Esophagus muscularis mucosa (tissue), 4 donors: ENCODE results near the gene DPP7. TPM values are rescaled to one million over a fixed set of nuclear protein-coding genes. Genes with fewer than 3 reads are reported as not detected.

Experiments
- DNase-seq: peaks from one replicate; pipeline ENCODE4 v3.0.0-alpha.2; 2017; ENCODE audit errors: extremely low spot score
- H3K27ac ChIP-seq, 4 donors: fragments of 200-600 bp; sonication (generic); replicated peaks in 1 of 4; 1 replicate in 3 of 4; 2 replicates in 1 of 4; pipeline ENCODE4 v1.5.1; 2016 to 2019; ENCODE audit warnings: mild to moderate bottlenecking in 1 of 4
- H3K27me3 ChIP-seq, 4 donors: fragments of 200-600 bp; sonication (generic); one replicate each; pipeline versions ENCODE4 v1.5.1 to v1.6.0; 2016 to 2019
- H3K36me3 ChIP-seq, 4 donors: fragments of 200-600 bp; sonication (generic); one replicate each; pipeline ENCODE4 v1.5.1; 2016 to 2019
- H3K4me1 ChIP-seq, 4 donors: fragments of 200-600 bp; sonication (generic); one replicate each; pipeline ENCODE4 v1.5.1; 2016 to 2019
- H3K4me3 ChIP-seq, 4 donors: fragments of 200-600 bp; sonication (generic); 1 replicate in 2 of 4; 2 replicates in 2 of 4; pipeline ENCODE4 v1.5.1; 2016 to 2019; ENCODE audit warnings: mild to moderate bottlenecking in 4 of 4, moderate library complexity in 1 of 4
- H3K9me3 ChIP-seq, 4 donors: fragments of 200-600 bp; sonication (generic); 1 replicate in 3 of 4; 2 replicates in 1 of 4; pipeline ENCODE4 v1.5.1; 2016 to 2019
- EP300 ChIP-seq: sonication (generic); formaldehyde crosslinking; IDR thresholded peaks from one replicate; pipeline ENCODE4 v1.6.1; 2017; ENCODE audit warnings: antibody characterized with exemption
- POLR2A ChIP-seq: fragments of 450-650 bp; IDR thresholded peaks from one replicate; pipeline ENCODE4 v1.6.1; 2017; ENCODE audit warnings: antibody characterized with exemption, moderate library complexity, mild to moderate bottlenecking, low read depth
- POLR2AphosphoS5 ChIP-seq, 2 donors: sonication (generic); formaldehyde crosslinking; IDR thresholded peaks; one replicate each; pipeline ENCODE4 v1.6.1; 2017; ENCODE audit warnings: antibody characterized with exemption in 2 of 2
- WGBS: methylation state at CpG from one replicate; pipeline ENCODE4 v1.1.5; 2018; 5-methylcytosine and 5-hydroxymethylcytosine counted together
- intact Hi-C: fragments of 100-400 bp; cut with DNase I; formaldehyde crosslinking; loops from one replicate; pipeline ENCODE4 v1.15.1; 2023
- total RNA-seq, 4 donors: library from RNA; depleted of rRNA; stranded (reverse); fragments of >200 nt; gene quantifications; one replicate each; pipeline versions ENCODE4 v1.1.0 to v1.2.1, GENCODE V29; 2016
- TF ChIP-seq, protein P1 (sequence below), 3 experiments: fragments of 200-600 bp in 2 of 3; fragments of 450-650 bp in 1 of 3; sonication (generic) in 2 of 3; IDR thresholded peaks; one replicate each; pipeline ENCODE4 v1.5.1; 2017 to 2019; ENCODE audit warnings: antibody characterized with exemption in 3 of 3, mild to moderate bottlenecking in 2 of 3, moderate library complexity in 1 of 3

DPP7 gene
- total RNA-seq, 4 donors from 2014 or later, result 90.1 to 121 (median 104) TPM

DNA sequence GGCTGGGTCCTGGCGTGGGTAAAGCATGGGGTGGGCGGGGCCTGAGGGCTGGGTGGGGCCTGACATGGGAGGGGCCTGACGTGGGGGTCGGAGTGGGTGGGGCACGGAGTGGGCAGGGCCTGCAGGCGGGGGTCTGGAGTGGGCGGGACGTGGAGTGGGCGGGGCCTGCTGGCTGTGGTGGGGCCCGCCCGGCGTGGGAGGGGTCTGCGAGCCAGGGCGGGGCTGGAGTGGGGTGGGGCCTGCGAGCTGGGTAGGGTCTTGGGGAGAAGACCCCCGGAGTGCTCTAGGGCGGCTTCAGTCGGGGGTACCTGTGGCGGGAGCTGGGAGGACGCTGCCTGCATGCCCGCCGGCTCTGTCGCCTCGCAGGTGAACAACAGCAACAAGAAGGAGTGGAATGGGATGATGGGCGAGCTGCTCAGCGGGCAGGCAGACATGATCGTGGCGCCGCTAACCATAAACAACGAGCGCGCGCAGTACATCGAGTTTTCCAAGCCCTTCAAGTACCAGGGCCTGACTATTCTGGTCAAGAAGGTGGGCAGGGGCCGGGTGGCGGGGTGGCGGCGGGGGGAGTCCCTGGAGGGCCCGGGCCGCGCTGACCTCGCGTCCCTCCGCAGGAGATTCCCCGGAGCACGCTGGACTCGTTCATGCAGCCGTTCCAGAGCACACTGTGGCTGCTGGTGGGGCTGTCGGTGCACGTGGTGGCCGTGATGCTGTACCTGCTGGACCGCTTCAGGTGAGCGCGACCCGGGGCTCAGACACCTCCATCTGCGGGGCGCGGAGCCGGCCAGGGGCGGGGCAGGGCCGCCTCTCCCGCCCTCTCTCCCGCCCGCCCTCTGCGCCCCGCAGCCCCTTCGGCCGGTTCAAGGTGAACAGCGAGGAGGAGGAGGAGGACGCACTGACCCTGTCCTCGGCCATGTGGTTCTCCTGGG, 47.3 kb upstream of the DPP7 start:
- no peak for DNase-seq
- no peak overlapping the region for H3K27ac ChIP-seq
- H3K4me1 ChIP-seq, result peaks cover 16 to 38% (median 29%) of the 10 kb centered on the region in 4 donors
- intact Hi-C loops, result no loop called here
- H3K4me3 ChIP-seq, result no peak overlapping the region
- TF ChIP-seq, protein P1, sequence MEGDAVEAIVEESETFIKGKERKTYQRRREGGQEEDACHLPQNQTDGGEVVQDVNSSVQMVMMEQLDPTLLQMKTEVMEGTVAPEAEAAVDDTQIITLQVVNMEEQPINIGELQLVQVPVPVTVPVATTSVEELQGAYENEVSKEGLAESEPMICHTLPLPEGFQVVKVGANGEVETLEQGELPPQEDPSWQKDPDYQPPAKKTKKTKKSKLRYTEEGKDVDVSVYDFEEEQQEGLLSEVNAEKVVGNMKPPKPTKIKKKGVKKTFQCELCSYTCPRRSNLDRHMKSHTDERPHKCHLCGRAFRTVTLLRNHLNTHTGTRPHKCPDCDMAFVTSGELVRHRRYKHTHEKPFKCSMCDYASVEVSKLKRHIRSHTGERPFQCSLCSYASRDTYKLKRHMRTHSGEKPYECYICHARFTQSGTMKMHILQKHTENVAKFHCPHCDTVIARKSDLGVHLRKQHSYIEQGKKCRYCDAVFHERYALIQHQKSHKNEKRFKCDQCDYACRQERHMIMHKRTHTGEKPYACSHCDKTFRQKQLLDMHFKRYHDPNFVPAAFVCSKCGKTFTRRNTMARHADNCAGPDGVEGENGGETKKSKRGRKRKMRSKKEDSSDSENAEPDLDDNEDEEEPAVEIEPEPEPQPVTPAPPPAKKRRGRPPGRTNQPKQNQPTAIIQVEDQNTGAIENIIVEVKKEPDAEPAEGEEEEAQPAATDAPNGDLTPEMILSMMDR (IDR thresholded peaks at IDR 0.05), result no peak
- TF ChIP-seq POLR2A (no peak), POLR2AphosphoS5 (IDR thresholded peaks at IDR 0.05) (no peak), EP300 (no peak)
- WGBS, result 9% methylated on average over 7 of the region's 71 CpGs
- H3K9me3 ChIP-seq, result no peaks in the 10 kb centered on the region
- H3K27me3 ChIP-seq, result peaks cover 0 to 100% (median 95%) of the 10 kb centered on the region in 4 donors
- H3K36me3 ChIP-seq, result no peaks in the 10 kb centered on the region

DNA sequence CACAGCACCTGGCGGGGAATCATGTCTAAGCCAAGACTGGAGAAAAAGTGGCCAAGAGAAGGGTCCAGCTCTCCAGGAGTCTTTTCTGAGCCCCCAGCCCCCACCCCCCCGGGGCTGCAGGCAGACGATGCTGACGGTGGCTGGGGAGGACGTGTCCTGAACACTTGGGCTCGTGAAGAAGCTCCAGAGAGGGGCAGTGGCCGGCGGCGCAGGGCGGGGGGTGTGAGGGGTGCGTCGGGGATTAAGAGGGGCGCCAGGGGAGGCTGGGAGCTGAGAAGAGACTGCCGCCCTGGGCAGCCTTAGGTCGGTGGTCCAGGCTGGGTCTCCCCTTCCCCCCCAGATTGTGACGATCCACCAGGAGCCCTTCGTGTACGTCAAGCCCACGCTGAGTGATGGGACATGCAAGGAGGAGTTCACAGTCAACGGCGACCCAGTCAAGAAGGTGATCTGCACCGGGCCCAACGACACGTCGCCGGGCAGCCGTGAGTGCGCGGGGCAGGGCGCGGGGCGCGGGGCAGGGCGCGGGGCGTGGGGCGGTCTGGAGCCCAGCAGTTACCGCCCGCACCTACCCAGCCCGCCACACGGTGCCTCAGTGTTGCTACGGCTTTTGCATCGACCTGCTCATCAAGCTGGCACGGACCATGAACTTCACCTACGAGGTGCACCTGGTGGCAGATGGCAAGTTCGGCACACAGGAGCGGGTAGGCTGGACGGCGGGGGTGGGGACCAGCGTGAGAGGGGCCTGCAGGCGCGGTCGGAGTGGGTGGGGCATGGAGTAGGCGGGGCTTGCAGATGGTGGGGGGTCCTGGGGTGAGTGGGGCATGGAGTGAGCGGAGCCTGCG, 46.4 kb upstream of the DPP7 start:
- intact Hi-C loops, result no loop called here
- peaks cover 21 to 44% (median 36%) of the 10 kb centered on the region in 4 donors for H3K4me1 ChIP-seq
- no peaks in the 10 kb centered on the region for H3K9me3 ChIP-seq
- no peaks in the 10 kb centered on the region for H3K36me3 ChIP-seq
- H3K4me3 ChIP-seq, result no peak overlapping the region
- peaks cover 0 to 100% (median 95%) of the 10 kb centered on the region in 4 donors for H3K27me3 ChIP-seq
- WGBS, result 35% methylated on average over 23 of the region's 56 CpGs
- H3K27ac ChIP-seq, result no peak overlapping the region
- no peak for DNase-seq
- no peak for TF ChIP-seq POLR2A
- TF ChIP-seq, protein P1 (IDR thresholded peaks at IDR 0.05), result no peak
- no peak for TF ChIP-seq POLR2AphosphoS5 (IDR thresholded peaks at IDR 0.05)
- TF ChIP-seq EP300, result no peak

DNA sequence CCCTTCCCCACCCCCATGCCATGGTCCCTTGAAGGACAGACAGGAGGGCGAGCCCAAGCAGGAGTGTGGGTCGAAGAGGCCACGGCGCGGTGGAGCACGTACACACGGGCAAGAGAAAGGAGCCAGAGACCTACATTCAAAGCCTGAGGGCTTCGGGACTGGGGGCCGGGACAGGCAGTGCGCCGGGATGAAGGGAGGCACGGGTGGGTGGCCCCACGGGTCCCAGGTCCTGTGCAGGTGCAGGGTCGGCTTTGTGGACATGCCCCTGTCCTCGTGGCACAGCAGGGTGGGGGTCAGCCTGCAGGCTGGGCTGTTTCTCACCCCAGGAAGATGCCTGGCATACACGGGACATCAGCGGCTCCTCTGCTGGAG, 45.5 kb upstream of the DPP7 start:
- Histone ChIP-seq H3K9me3 (no peaks in the 10 kb centered on the region), H3K36me3 (no peaks in the 10 kb centered on the region), H3K27ac (no peak overlapping the region), H3K4me3 (no peak overlapping the region), H3K27me3 (peaks cover 0 to 100% (median 89%) of the 10 kb centered on the region in 4 donors), H3K4me1 (peaks cover 21 to 44% (median 36%) of the 10 kb centered on the region in 4 donors)
- intact Hi-C loops, result no loop called here
- DNase-seq, result no peak
- WGBS, result 63% methylated on average over 14 of the region's 17 CpGs
- TF ChIP-seq, protein P1 (IDR thresholded peaks at IDR 0.05), result no peak
- TF ChIP-seq EP300 (no peak), POLR2AphosphoS5 (IDR thresholded peaks at IDR 0.05) (no peak), POLR2A (no peak)

DNA sequence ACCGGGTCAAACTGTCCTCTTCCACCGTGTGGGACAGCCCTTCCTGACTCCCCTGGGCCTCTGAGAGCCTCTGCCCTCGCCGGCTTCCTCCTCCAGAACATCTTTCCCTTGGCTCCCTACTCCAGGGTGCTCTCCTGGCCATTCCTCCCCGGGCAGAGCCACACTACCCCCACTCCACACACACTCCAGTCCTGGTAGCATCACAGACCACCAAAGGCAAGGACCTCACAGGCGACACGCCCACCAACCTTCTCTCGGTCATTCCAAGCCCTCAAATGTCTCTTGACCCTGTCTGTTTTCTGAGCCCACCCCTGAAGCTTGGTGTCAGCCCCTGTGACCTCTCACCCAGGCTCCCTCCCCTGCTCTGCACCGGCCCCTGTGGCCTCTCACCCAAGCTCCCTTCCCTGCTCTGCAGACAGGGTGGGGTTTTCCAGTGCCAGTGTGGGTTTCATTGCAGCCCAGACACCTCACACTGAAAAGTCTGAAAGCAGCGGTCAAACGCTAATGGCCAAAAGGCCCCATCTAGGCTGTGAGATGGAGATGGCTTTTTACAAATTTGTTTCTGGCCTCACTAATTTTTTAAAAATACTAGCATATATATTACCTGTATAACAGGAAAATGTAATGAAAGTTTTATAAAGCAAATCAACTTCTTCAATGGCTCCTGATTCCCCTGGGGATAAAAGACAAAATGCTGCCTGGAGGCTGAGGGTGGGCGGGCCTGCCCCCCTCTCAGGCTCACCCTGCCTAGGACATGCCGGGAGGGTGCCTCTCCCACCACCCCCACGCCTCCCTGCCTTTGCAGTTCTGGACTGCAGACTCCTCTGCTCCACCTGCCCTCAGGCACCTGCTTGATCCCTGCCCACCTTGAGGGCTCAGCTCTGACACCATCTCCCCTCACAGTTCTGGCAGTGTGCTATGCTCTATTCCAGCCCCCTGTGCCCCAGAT, 44.8 kb upstream of the DPP7 start:
- H3K4me1 ChIP-seq, result peaks cover 21 to 44% (median 36%) of the 10 kb centered on the region in 4 donors
- 40% methylated on average over 14 of the region's 14 CpGs for WGBS
- peaks cover 0 to 100% (median 83%) of the 10 kb centered on the region in 4 donors for H3K27me3 ChIP-seq
- H3K4me3 ChIP-seq, result no peak overlapping the region
- intact Hi-C loops, result no loop called here
- H3K27ac ChIP-seq, result no peak overlapping the region
- no peak for DNase-seq
- TF ChIP-seq POLR2A (no peak), EP300 (no peak), POLR2AphosphoS5 (IDR thresholded peaks at IDR 0.05) (no peak)
- TF ChIP-seq, protein P1 (IDR thresholded peaks at IDR 0.05), result no peak
- no peaks in the 10 kb centered on the region for H3K9me3 ChIP-seq
- no peaks in the 10 kb centered on the region for H3K36me3 ChIP-seq
